Spleen (tissue), 11 donors: ENCODE measurements around the gene DCTN1. TPM values are rescaled to one million over a fixed set of nuclear protein-coding genes. Genes with fewer than 3 reads are reported as not detected.

Experiments
- DNase-seq: peaks from one replicate; pipeline ENCODE4 v3.0.0-alpha.2; 2020
- H3K27ac ChIP-seq, 8 donors: fragments of 200-600 bp; sonication (generic) in 7 of 8; 1 replicate in 4 of 8; 2 replicates in 4 of 8; pipeline versions ENCODE4 v1.5.0 to v1.8.0; 2016 to 2021; ENCODE audit warnings: inconsistent platforms in 4 of 8, mild to moderate bottlenecking in 4 of 8, moderate library complexity in 1 of 8
- H3K27me3 ChIP-seq, 7 donors: fragments of 200-600 bp; sonication (generic) in 6 of 7; replicated peaks in 1 of 7; 1 replicate in 4 of 7; 2 replicates in 3 of 7; pipeline versions ENCODE4 v1.5.0 to v1.8.0; 2016 to 2021; ENCODE audit warnings: inconsistent platforms in 3 of 7, mild to moderate bottlenecking in 1 of 7
- H3K36me3 ChIP-seq, 6 donors: fragments of 200-600 bp; sonication (generic) in 5 of 6; 1 replicate in 4 of 6; 2 replicates in 2 of 6; pipeline versions ENCODE4 v1.5.0 to v1.8.0; 2016 to 2021; ENCODE audit warnings: inconsistent platforms in 2 of 6
- H3K4me1 ChIP-seq, 6 donors: fragments of 200-600 bp; sonication (generic) in 5 of 6; 1 replicate in 3 of 6; 2 replicates in 3 of 6; pipeline versions ENCODE4 v1.5.0 to v1.8.0; 2016 to 2021; ENCODE audit warnings: inconsistent platforms in 3 of 6
- H3K4me3 ChIP-seq, 8 donors: fragments of 200-600 bp; sonication (generic) in 7 of 8; 1 replicate in 4 of 8; 2 replicates in 4 of 8; pipeline versions ENCODE4 v1.5.0 to v1.8.0; 2016 to 2021; ENCODE audit warnings: inconsistent platforms in 4 of 8, mild to moderate bottlenecking in 4 of 8, moderate library complexity in 2 of 8
- H3K9me3 ChIP-seq, 8 donors: fragments of 200-600 bp; sonication (generic) in 7 of 8; 1 replicate in 4 of 8; 2 replicates in 4 of 8; pipeline versions ENCODE4 v1.5.0 to v1.8.0; 2016 to 2021; ENCODE audit warnings: inconsistent platforms in 4 of 8
- CTCF ChIP-seq, 11 experiments: fragments of 200-600 bp in 7 of 11; fragments of 450-650 bp in 4 of 11; sonication (generic) in 4 of 11; IDR thresholded peaks in 8 of 11; conservative IDR thresholded peaks in 3 of 11; 1 replicate in 7 of 11; 2 replicates in 4 of 11; pipeline versions ENCODE4 v1.4.0 to v1.8.0; 2016 to 2021; ENCODE audit warnings: antibody characterized with exemption in 11 of 11, inconsistent platforms in 4 of 11, mild to moderate bottlenecking in 1 of 11
- POLR2A ChIP-seq, 3 donors: fragments of 450-650 bp; IDR thresholded peaks; one replicate each; pipeline ENCODE4 v1.5.1; 2017; ENCODE audit warnings: antibody characterized with exemption in 3 of 3, mild to moderate bottlenecking in 1 of 3
- POLR2AphosphoS5 ChIP-seq, 3 donors: sonication (generic); formaldehyde crosslinking; IDR thresholded peaks; one replicate each; pipeline ENCODE4 v1.5.1; 2017; ENCODE audit warnings: antibody characterized with exemption in 3 of 3
- WGBS, 5 donors: extraction: QIAGEN DNeasy Blood & Tissue Kit in 3 of 5; methylation state at CpG; one replicate each; pipeline versions ENCODE4 v1.1.5 to v1.1.7; 2013 to 2018; 5-methylcytosine and 5-hydroxymethylcytosine counted together
- intact Hi-C: fragments of 100-400 bp; cut with DNase I; formaldehyde crosslinking; loops from one replicate; pipeline ENCODE4 v1.15.0; 2023; ENCODE audit warnings: low total_unique reads
- polyA plus RNA-seq, 3 donors: library from polyadenylated mRNA; stranded (reverse); fragments of 200-250 nt; gene quantifications; one replicate each; pipeline ENCODE4 v1.2.1, GENCODE V29; 2013
- total RNA-seq, 7 donors: library from RNA; depleted of rRNA in 3 of 7; stranded (reverse); fragments of >200 nt in 3 of 7; fragmentation: NEBNext Ultra II Directional in 4 of 7; extraction: Animal tissue kit (Norgen Biotek cat#: 25700) in 4 of 7; gene quantifications; one replicate each; pipeline versions ENCODE4 v1.1.0 to v1.2.1, GENCODE V29; 2016 to 2021
- donor health status: healthy with polysubstance abuse.
- donor health status: DM: no; HTN: no; CAD: no; lungs with moderate emphysema.
- donor health status: DM: no; HTN: no; CAD: no.
- donor health status: Bipolar disorder and iron deficiency.
- donor health status: healthy.
- donor health status: DM: no; HTN: no; CAD: no.
- donor health status: DM: yes; HTN: yes; CAD: no.

Gene DCTN1
- total and polyA plus RNA-seq, 10 donors: 47.8 to 113 (median 95.1) TPM

GRCh38 chr2:74419345-74419744 lies 39.2 kb upstream of the DCTN1 start:
- intact Hi-C loops: no loop called here
- DNase-seq: no peak
- WGBS, 5 donors: 58 to 72% (median 66%) methylated on average over 1 of the region's 1 CpG
- Histone ChIP-seq H3K9me3 (no peaks in the 10 kb centered on the region), H3K36me3 (no peaks in the 10 kb centered on the region), H3K27me3 (peaks cover 0 to 19% (median 0%) of the 10 kb centered on the region in 7 donors), H3K4me3 (no peak overlapping the region), H3K4me1 (peaks cover 11 to 72% (median 50%) of the 10 kb centered on the region in 6 donors), H3K27ac (peak overlapping the region in 2 of 8 donors; percentile 14 to 25)
- TF ChIP-seq POLR2A (IDR thresholded peaks at IDR 0.05) (no peak), CTCF (IDR thresholded peaks at IDR 0.05 in 8 of 11, conservative IDR thresholded peaks at IDR 0.05 in 3 of 11) (no peak), POLR2AphosphoS5 (IDR thresholded peaks at IDR 0.05) (no peak)

GRCh38 chr2:74418312-74418711 lies 38.2 kb upstream of the DCTN1 start:
- DNase-seq: no peak
- Histone ChIP-seq H3K27me3 (peaks cover 0 to 21% (median 0%) of the 10 kb centered on the region in 7 donors), H3K9me3 (no peaks in the 10 kb centered on the region), H3K36me3 (no peaks in the 10 kb centered on the region), H3K4me3 (no peak overlapping the region), H3K27ac (no peak overlapping the region), H3K4me1 (peaks cover 15 to 82% (median 60%) of the 10 kb centered on the region in 6 donors)
- TF ChIP-seq CTCF (IDR thresholded peaks at IDR 0.05 in 8 of 11, conservative IDR thresholded peaks at IDR 0.05 in 3 of 11) (no peak), POLR2A (IDR thresholded peaks at IDR 0.05) (no peak), POLR2AphosphoS5 (IDR thresholded peaks at IDR 0.05) (no peak)
- 71 to 92% (median 83%) methylated on average over 27 of the region's 27 CpGs for WGBS, 5 donors
- intact Hi-C loops: no loop called here

- Histone ChIP-seq H3K4me1 (peaks cover 15 to 84% (median 62%) of the 10 kb centered on the region in 6 donors), H3K4me3 (no peak overlapping the region), H3K27me3 (peaks cover 0 to 21% (median 0%) of the 10 kb centered on the region in 7 donors), H3K36me3 (no peaks in the 10 kb centered on the region), H3K9me3 (no peaks in the 10 kb centered on the region), H3K27ac (no peak overlapping the region)
- TF ChIP-seq CTCF (IDR thresholded peaks at IDR 0.05 in 8 of 11, conservative IDR thresholded peaks at IDR 0.05 in 3 of 11) (no peak), POLR2A (IDR thresholded peaks at IDR 0.05) (no peak), POLR2AphosphoS5 (IDR thresholded peaks at IDR 0.05) (no peak)
- intact Hi-C loops: no loop called here
- no peak for DNase-seq
- WGBS, 5 donors: 84 to 95% (median 87%) methylated on average over 5 to 6 of the region's 6 CpGs
Observed at GRCh38 chr2:74417763-74418162, 37.7 kb upstream of the DCTN1 start.

- TF ChIP-seq CTCF (IDR thresholded peaks at IDR 0.05 in 8 of 11, conservative IDR thresholded peaks at IDR 0.05 in 3 of 11): no peak
- no peak for TF ChIP-seq POLR2AphosphoS5 (IDR thresholded peaks at IDR 0.05)
- no peak for TF ChIP-seq POLR2A (IDR thresholded peaks at IDR 0.05)
- WGBS, 5 donors: 59 to 88% (median 86%) methylated on average over 3 of the region's 3 CpGs
- DNase-seq: no peak
- H3K36me3 ChIP-seq: no peaks in the 10 kb centered on the region
- H3K27ac ChIP-seq: no peak overlapping the region
- H3K4me3 ChIP-seq: no peak overlapping the region
- peaks cover 12 to 78% (median 59%) of the 10 kb centered on the region in 6 donors for H3K4me1 ChIP-seq
- H3K9me3 ChIP-seq: no peaks in the 10 kb centered on the region
- H3K27me3 ChIP-seq: peaks cover 0 to 21% (median 0%) of the 10 kb centered on the region in 7 donors
- intact Hi-C loops: no loop called here
Observed at GRCh38 chr2:74417197-74417596, 37.1 kb upstream of the DCTN1 start.
